A549 treated with AZD9567 at 1 μM for 4 hours (cell line): Measurements from ENCODE around the gene GOLGA8K. TPM values are rescaled to one million over a fixed set of nuclear protein-coding genes. Genes with fewer than 3 reads are reported as not detected.

Experiments
- total RNA-seq: library from RNA; stranded (reverse); fragments of 200-300 nt; extraction: Qiagen RNA extraction; gene quantifications from 5 replicates; pipeline ENCODE4 v1.2.3, GENCODE V29; 2022; ENCODE audit not compliant: insufficient read depth

GOLGA8K gene, protein sequence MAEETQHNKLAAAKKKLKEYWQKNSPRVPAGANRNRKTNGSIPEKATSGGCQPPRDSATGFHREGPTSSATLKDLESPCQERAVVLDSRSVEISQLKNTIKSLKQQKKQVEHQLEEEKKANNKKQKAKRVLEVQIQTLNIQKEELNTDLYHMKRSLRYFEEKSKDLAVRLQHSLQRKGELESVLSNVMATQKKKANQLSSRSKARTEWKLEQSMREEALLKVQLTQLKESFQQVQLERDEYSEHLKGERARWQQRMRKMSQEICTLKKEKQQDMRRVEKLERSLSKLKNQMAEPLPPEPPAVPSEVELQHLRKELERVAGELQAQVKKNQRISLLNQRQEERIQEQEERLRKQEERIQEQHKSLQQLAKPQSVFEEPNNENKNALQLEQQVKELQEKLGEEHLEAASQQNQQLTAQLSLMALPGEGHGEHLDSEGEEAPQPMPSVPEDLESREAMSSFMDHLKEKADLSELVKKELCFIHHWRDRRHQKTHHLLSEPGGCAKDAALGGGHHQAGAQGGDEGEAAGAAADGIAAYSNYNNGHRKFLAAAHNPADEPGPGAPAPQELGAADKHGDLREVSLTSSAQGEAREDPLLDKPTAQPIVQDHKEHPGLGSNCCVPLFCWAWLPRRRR
- 0.43 to 1.1 TPM (median 0.97 TPM) in 4 of 5 replicates, not detected in the other for total RNA-seq

DNA sequence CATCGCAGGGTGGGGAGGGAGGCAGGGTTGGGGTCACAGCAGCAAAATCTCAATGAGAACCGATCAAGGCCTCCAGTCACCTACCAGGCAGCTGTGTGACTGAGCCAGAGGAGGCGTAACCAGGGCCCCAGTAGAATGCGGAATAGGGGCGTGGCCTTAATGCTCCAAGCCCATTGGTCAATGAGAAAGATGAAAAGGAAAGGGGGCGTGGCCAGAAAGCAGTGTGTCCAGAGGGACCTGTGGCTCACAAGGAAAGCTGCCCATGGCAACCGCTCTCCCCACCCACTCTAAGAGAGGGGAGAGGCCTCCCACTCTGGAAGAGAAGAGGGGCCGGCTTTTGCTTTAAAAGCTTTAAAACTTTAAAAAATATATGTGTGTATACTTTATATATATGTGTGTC, at the start of gene GOLGA8K:
GOLGA8K (minus strand) TSS at position 101 of the 400 bp plus-strand sequence; CDS start at position 3, 98 bp downstream.

Other genes starting within 250 kb of the GOLGA8K start
- gene GOLGA8O, start 52.3 kb upstream of the GOLGA8K start, total RNA-seq, result 0.30 to 0.63 TPM (median 0.49 TPM) in 4 of 5 replicates, not detected in the other
- gene GOLGA8N, start 190.2 kb upstream of the GOLGA8K start, total RNA-seq, result 1.3 to 2.2 TPM (median 1.9 TPM) in 5 replicates
- 62.2 to 116 TPM (median 69.6 TPM) in 5 replicates for gene ARHGAP11A, start 212.2 kb upstream of the GOLGA8K start, total RNA-seq
- gene SCG5, start 238.4 kb upstream of the GOLGA8K start, total RNA-seq, result 1.4 to 2.7 TPM (median 1.6 TPM) in 5 replicates